HG02884 (cell line): ENCODE data around the gene SLC43A3.
A peak's percentile ranks its signal among the peaks of the same experiment; 100 is the strongest.
"Not testable (repeated sequence)": the region's sequence is repeated elsewhere in the genome, so short reads cannot be mapped to it uniquely, and the experiment has no call there.

Experiments used
- ATAC-seq: cut with Tn5 transposase; IDR thresholded peaks from one replicate; pipeline ENCODE4 v1.9.1; 2021; ENCODE audit warnings: mild to moderate bottlenecking, moderate library complexity; ENCODE audit not compliant: unreplicated experiment

Gene SLC43A3

GRCh38 chr11:57460022-57460757 lies 33.3 kb upstream of the SLC43A3 start, which contains the start of gene RTN4RL2:
TSS of gene RTN4RL2 (plus strand) at chr11:57460528. CDS start at chr11:57460866, 338 bp downstream.
- no peak for ATAC-seq

- ATAC-seq = no peak
Observed at GRCh38 chr11:57459164-57460021, 32.5 kb upstream of the SLC43A3 start.

- no peak for ATAC-seq
Observed at GRCh38 chr11:57458410-57459163, 31.7 kb upstream of the SLC43A3 start.

DNA sequence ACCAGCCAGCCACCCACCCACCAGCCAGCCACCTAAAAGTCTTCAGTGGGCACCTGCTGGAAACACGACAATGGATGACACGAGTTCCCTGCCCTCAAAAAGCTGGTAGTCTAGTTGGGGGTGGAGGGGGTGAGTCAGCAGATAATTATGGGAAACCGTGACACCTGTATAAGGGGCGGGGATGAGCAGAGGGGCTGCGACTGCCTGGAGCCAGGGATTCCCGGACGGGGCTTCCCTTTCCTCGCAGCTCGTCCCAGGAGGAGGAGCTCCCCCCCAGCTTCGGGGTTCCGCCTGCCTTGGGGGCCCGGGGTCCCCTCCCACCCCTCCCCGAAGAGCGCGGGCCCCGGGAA lies 31.1 kb upstream of the SLC43A3 start:
- no peak for ATAC-seq

- ATAC-seq = peak; percentile 31
Observed at GRCh38 chr11:57457643-57458023, 30.7 kb upstream of the SLC43A3 start.

- peak; percentile 73 for ATAC-seq
Observed at GRCh38 chr11:57456960-57457642, 30.2 kb upstream of the SLC43A3 start.

GRCh38 chr11:57453543-57454177 lies 26.7 kb upstream of the SLC43A3 start:
- ATAC-seq = no peak

- ATAC-seq = no peak
Observed at GRCh38 chr11:57446055-57446454, 19.1 kb upstream of the SLC43A3 start.

GRCh38 chr11:57445122-57445394 lies 18.1 kb upstream of the SLC43A3 start:
- not testable (repeated sequence) for ATAC-seq

DNA sequence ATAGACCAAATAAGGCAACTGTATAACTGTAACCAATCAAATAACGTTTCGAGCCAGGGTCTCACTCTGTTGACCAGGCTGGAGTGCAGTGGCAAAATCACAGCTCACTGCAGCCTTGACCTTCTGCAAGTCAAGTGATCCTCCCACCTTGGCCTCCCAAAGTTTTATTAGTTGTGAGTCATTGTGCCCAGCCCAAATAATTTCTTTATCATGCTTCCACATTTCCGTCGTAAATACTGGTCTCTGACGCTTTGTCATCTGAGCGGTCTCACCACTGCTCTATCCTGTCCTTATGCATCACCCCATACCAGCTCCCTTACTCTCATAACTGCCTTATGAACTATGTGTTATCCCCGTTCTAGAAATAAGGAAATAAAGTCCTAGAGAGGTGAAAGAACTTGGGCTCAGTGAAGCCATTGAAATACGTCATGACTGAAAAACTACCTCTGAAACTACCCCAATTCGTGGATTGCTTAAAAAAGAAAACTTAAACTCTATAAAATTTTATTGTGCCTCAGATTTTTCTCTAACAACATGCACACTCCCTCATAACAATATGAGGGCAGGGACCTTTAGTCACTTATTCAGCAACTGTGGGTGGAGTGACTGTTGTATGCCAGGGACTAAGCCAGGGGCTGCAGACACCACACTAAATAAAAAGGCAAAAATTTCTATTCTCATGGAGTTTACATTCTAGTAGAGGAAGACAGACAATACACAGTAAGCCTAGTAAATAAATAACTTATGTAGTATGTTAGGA lies 17.6 kb upstream of the SLC43A3 start:
- ATAC-seq = no peak

- no peak for ATAC-seq
Observed at GRCh38 chr11:57440744-57441414, 14.0 kb upstream of the SLC43A3 start.

- no peak for ATAC-seq
Observed at GRCh38 chr11:57439786-57440185, 12.9 kb upstream of the SLC43A3 start.

GRCh38 chr11:57438345-57439285 lies 11.7 kb upstream of the SLC43A3 start:
- no peak for ATAC-seq

- ATAC-seq = no peak
Observed at GRCh38 chr11:57436031-57436430, 9.1 kb upstream of the SLC43A3 start.

- ATAC-seq = no peak
Observed at GRCh38 chr11:57434640-57435546, 8.0 kb upstream of the SLC43A3 start.

DNA sequence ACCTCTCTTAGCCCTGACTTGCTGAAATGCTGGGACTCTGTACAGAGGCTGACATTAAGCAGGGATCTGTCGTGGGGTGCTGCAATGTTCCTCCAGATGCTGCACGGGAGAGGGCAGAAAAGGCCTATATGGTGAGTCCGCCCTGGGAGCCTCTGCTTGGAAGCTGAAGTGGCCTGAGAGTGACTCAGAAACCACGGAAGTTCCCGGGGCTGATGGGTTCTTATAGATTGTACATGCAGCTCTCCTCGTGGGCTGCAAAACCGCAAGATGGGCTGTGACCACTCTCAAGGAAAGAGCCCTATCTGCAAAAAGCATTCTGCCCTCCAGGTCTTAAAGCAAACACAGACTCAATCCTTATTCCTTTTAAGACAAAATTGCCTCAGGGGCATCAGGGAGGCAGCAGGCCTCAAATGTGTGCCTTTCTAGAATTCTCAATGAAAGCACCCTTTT lies 5.8 kb upstream of the SLC43A3 start:
- ATAC-seq = peak; percentile 58

DNA sequence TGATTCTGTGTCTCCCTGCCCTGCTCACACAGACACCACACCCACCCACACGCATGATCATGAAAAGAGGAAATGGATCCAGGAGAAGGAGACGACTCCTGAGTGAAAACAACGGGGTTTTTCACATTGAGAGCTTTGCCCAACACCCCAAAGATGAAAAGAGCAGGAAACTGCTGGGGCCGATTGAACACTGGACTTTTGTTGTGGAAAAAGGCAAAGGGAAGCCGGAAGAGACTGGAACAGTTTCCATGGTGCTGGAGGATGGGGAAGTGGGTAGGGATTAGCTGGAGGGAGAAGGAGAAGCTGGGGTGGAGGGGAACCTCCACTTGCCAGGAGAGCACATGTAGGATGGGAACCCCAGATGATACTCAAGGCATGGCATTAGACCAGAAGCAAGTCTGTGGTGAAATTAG lies 5.2 kb upstream of the SLC43A3 start:
- no peak for ATAC-seq
